ENCODE data around the gene ARL17B. TPM values are rescaled to one million over a fixed set of nuclear protein-coding genes. Genes with fewer than 3 reads are reported as not detected.
"Not testable (repeated sequence)": the region's sequence is repeated elsewhere in the genome, so short reads cannot be mapped to it uniquely, and the experiment has no call there.

The ARL17B gene
- total RNA-seq, 2 donors from 2014 or later: 22.9 to 23.0 TPM

DNA sequence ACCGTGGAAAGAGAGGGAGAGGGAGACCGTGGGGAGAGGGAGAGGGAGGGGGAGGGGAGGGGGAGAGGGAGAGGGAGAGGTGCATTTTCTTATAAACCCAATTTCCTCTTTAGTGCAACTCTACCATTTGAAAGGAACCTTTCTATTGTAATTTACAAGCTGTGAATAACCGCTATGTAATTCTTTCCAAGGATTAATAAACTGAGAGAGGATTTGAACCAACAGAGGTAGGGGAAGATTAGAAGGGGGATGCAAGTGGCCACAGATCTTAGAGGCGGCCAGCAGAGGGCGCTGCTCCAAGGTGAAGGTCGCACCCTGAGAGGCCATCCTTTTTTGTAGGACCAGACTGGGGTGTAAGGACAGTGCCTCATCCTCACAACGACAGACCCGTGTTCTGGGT lies 107.8 kb downstream of the ARL17B start:
- peak; percentile 98 for ATAC-seq
- not testable (repeated sequence) for H3K9me3 ChIP-seq (ENCODE audit: control insufficient read depth, low read length, poor library complexity, severe bottlenecking); H3K36me3 Mint-ChIP-seq (ENCODE audit: low read depth); H3K4me1 Mint-ChIP-seq; H3K4me3 Mint-ChIP-seq
- Mint-ChIP-seq H3K27ac (peak overlapping the region; percentile 43), H3K27me3 (peaks cover 11% of the 10 kb centered on the region)
- peak; percentile 64 to 74 (median 73) for DNase-seq

DNA sequence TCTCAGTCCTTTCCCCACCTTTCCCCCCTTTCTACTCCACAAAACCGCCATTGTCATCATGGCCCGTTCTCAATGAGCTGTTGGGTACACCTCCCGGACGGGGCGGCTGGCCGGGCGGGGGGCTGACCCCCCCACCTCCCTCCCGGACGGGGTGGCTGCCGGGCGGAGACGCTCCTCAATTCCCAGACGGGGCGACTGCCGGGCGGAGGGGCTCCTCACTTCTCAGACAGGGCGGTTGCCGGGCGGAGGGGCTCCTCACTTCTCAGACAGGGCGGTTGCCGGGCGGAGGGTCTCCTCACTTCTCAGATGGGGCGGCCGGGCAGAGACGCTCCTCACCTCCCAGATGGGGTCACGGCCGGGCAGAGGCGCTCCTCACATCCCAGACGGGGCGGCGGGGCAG lies 108.8 kb downstream of the ARL17B start:
- not testable (repeated sequence) for H3K4me1 Mint-ChIP-seq; H3K27ac Mint-ChIP-seq; H3K9me3 ChIP-seq (ENCODE audit: control insufficient read depth, low read length, poor library complexity, severe bottlenecking); DNase-seq; H3K4me3 Mint-ChIP-seq; H3K36me3 Mint-ChIP-seq (ENCODE audit: low read depth); ATAC-seq
- peaks cover 11% of the 10 kb centered on the region for H3K27me3 Mint-ChIP-seq

DNA sequence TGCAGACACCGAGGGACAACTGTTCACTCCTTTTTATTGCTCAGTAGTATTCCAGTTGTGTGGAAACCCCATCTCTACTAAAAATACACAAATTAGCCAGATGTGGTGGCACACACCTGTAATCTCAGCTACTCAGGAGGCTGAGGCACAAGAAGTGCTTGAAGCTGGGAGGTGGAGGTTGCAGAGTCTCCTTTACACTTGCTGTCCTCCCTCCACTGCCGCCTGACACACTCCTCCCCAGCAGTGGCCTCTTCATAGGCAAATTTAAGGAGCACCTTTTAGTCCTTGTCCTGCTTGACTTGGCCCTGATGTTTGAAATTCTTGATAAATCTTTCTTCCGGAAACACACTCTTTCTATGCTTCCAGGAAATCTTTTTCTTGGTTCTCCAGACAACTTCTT lies 112.4 kb downstream of the ARL17B start:
- H3K27ac Mint-ChIP-seq; H3K4me3 Mint-ChIP-seq; ATAC-seq; H3K4me1 Mint-ChIP-seq; DNase-seq; H3K9me3 ChIP-seq (ENCODE audit: control insufficient read depth, low read length, poor library complexity, severe bottlenecking); H3K36me3 Mint-ChIP-seq (ENCODE audit: low read depth): not testable (repeated sequence)
- H3K27me3 Mint-ChIP-seq: peaks cover 14% of the 10 kb centered on the region

- peak; percentile 33 for ATAC-seq
- not testable (repeated sequence) for H3K36me3 Mint-ChIP-seq (ENCODE audit: low read depth); H3K4me1 Mint-ChIP-seq; H3K27ac Mint-ChIP-seq; DNase-seq; H3K27me3 Mint-ChIP-seq; H3K9me3 ChIP-seq (ENCODE audit: control insufficient read depth, low read length, poor library complexity, severe bottlenecking); H3K4me3 Mint-ChIP-seq
These were observed 116.4 kb downstream of the ARL17B start for GRCh38 chr17:46244949-46245768.

GRCh38 chr17:46244339-46244913 lies 117.1 kb downstream of the ARL17B start:
- not testable (repeated sequence) for H3K4me3 Mint-ChIP-seq

GRCh38 chr17:46243928-46244327 lies 117.6 kb downstream of the ARL17B start:
- H3K4me1 Mint-ChIP-seq; H3K27ac Mint-ChIP-seq; H3K36me3 Mint-ChIP-seq (ENCODE audit: low read depth); DNase-seq; H3K4me3 Mint-ChIP-seq; H3K27me3 Mint-ChIP-seq; H3K9me3 ChIP-seq (ENCODE audit: control insufficient read depth, low read length, poor library complexity, severe bottlenecking); ATAC-seq: not testable (repeated sequence)

More at GRCh38 chr17:46244339-46244913, 117.1 kb downstream of the ARL17B start:
- DNase-seq; H3K36me3 Mint-ChIP-seq (ENCODE audit: low read depth); H3K27ac Mint-ChIP-seq; ATAC-seq; H3K4me1 Mint-ChIP-seq; H3K27me3 Mint-ChIP-seq; H3K9me3 ChIP-seq (ENCODE audit: control insufficient read depth, low read length, poor library complexity, severe bottlenecking): not testable (repeated sequence)

- not testable (repeated sequence) for ATAC-seq; H3K9me3 ChIP-seq (ENCODE audit: control insufficient read depth, low read length, poor library complexity, severe bottlenecking)
These were observed 118.1 kb downstream of the ARL17B start for GRCh38 chr17:46243505-46243904.

GRCh38 chr17:46231359-46231758 lies 130.2 kb downstream of the ARL17B start:
- not testable (repeated sequence) for H3K27ac Mint-ChIP-seq; H3K4me1 Mint-ChIP-seq; H3K4me3 Mint-ChIP-seq; DNase-seq; ATAC-seq; H3K9me3 ChIP-seq (ENCODE audit: control insufficient read depth, low read length, poor library complexity, severe bottlenecking); H3K36me3 Mint-ChIP-seq (ENCODE audit: low read depth); H3K27me3 Mint-ChIP-seq

More at GRCh38 chr17:46243505-46243904, 118.1 kb downstream of the ARL17B start:
- H3K4me3 Mint-ChIP-seq; H3K27ac Mint-ChIP-seq; H3K27me3 Mint-ChIP-seq; H3K4me1 Mint-ChIP-seq; H3K36me3 Mint-ChIP-seq (ENCODE audit: low read depth); DNase-seq: not testable (repeated sequence)

DNA sequence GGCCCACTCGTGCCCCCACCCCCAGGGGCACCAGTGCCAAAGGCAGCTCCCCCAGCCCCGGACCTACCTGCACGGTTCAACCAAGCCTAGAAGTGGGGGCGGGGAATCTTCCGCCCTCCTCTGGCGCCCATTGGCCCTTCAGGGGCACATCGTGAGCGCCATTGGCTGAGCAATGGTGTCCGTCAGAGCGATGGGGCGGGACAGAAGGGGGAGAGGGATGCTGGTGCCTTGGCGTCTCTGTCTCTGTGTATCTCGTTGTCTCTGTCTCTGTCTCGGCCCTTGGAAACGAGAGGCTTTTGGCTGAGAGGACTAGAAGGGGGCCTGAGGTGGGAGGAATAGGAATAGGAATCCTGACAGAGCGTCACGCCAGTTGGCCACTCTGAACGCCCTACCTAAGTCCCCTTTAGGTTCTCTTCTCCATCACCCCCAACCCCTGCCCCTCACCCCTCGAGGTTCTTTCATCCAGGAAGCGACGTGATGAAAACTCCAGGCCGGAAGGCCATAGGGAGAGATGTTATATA lies 136.2 kb downstream of the ARL17B start:
- H3K4me1 Mint-ChIP-seq: not testable (repeated sequence)
- peak; percentile 100 for ATAC-seq
- peak overlapping the region; percentile 43 for H3K27ac Mint-ChIP-seq

GRCh38 chr17:46224864-46225263 lies 136.7 kb downstream of the ARL17B start:
- Mint-ChIP-seq H3K27ac (peak overlapping the region; percentile 43), H3K4me3 (peak overlapping the region; percentile 93)
- H3K9me3 ChIP-seq (ENCODE audit: control insufficient read depth, low read length, poor library complexity, severe bottlenecking); H3K4me1 Mint-ChIP-seq; H3K36me3 Mint-ChIP-seq (ENCODE audit: low read depth); H3K27me3 Mint-ChIP-seq: not testable (repeated sequence)
- DNase-seq (peak in 1 of 3 donors; percentile 30), ATAC-seq (peak; percentile 51)

More for the DNA sequence above, 136.2 kb downstream of the ARL17B start:
- not testable (repeated sequence) for H3K9me3 ChIP-seq (ENCODE audit: control insufficient read depth, low read length, poor library complexity, severe bottlenecking); H3K36me3 Mint-ChIP-seq (ENCODE audit: low read depth); H3K27me3 Mint-ChIP-seq
- peak; percentile 83 to 97 (median 96) for DNase-seq
- H3K4me3 Mint-ChIP-seq: peak overlapping the region; percentile 93

Other genes with a start within 250 kb of the ARL17B start
- gene KANSL1, start 168.3 kb downstream of the ARL17B start, total RNA-seq: 100 to 1,000 TPM; 142 to 187 TPM
- gene LRRC37A, start 66.6 kb downstream of the ARL17B start, total RNA-seq: 10 to 100 TPM in 1 of 2 donors, 1 to 10 TPM in 1; 5.5 to 11.4 TPM
- 10 to 100 TPM; 19.5 to 27.9 TPM for gene LRRC37A2, start 150.7 kb upstream of the ARL17B start, total RNA-seq
- gene ARL17A, start 217.9 kb upstream of the ARL17B start, total RNA-seq: 10 to 100 TPM; 19.6 to 38.3 TPM
- gene NSF, start 228.9 kb upstream of the ARL17B start, total RNA-seq: 10 to 100 TPM; 21.6 to 22.6 TPM

Data from T-helper 17 cell (primary cell).